ENCODE results near the gene LHFPL6. TPM values are rescaled to one million over a fixed set of nuclear protein-coding genes. Genes with fewer than 3 reads are reported as not detected.

The LHFPL6 gene
- total and polyA plus RNA-seq, 9 of the 15 experiments (the other 6 are each of a cell fraction or from before 2014, with no cell fraction given) = 0.18 TPM; not detected in 8

DNA sequence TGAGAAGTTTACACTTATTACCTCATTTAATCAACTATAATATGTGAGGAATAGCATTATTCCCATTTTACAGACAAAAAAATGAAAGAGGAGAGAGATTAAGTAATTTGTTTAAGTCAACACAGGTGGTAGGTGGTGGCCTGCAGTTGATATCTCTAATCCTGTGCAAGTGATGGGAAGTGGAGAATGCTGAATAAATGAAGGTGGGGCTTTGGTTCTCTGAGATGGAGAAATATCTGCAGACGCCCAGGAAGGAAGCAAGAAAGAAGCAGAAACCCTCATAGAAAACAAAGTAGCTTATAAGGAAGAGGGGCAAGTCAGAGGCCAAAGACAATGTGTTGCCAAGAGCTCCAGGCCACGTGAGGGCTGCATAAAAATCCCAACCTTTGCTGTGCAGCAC lies 290.4 kb downstream of the LHFPL6 start:
- TF ChIP-seq PRMT5 (CRISPR knock-in tag; IDR thresholded peaks at IDR 0.05) (no peak), RFX7 (CRISPR knock-in tag; IDR thresholded peaks at IDR 0.05) (no peak), MBD2 (IDR thresholded peaks at IDR 0.05; ENCODE audit: borderline replicate concordance, low read depth) (no peak), PHF20 (IDR thresholded peaks at IDR 0.05; ENCODE audit: partially characterized antibody) (no peak), BCL6 (CRISPR knock-in tag; IDR thresholded peaks at IDR 0.05) (no peak), RHOXF2B (CRISPR knock-in tag; conservative IDR thresholded peaks at IDR 0.05) (no peak), IRF2 (CRISPR knock-in tag; IDR thresholded peaks at IDR 0.05) (no peak)
- TF ChIP-seq, protein P1, sequence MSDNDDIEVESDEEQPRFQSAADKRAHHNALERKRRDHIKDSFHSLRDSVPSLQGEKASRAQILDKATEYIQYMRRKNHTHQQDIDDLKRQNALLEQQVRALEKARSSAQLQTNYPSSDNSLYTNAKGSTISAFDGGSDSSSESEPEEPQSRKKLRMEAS (CRISPR knock-in tag; IDR thresholded peaks at IDR 0.05) = no peak
- TF ChIP-seq, protein P2, sequence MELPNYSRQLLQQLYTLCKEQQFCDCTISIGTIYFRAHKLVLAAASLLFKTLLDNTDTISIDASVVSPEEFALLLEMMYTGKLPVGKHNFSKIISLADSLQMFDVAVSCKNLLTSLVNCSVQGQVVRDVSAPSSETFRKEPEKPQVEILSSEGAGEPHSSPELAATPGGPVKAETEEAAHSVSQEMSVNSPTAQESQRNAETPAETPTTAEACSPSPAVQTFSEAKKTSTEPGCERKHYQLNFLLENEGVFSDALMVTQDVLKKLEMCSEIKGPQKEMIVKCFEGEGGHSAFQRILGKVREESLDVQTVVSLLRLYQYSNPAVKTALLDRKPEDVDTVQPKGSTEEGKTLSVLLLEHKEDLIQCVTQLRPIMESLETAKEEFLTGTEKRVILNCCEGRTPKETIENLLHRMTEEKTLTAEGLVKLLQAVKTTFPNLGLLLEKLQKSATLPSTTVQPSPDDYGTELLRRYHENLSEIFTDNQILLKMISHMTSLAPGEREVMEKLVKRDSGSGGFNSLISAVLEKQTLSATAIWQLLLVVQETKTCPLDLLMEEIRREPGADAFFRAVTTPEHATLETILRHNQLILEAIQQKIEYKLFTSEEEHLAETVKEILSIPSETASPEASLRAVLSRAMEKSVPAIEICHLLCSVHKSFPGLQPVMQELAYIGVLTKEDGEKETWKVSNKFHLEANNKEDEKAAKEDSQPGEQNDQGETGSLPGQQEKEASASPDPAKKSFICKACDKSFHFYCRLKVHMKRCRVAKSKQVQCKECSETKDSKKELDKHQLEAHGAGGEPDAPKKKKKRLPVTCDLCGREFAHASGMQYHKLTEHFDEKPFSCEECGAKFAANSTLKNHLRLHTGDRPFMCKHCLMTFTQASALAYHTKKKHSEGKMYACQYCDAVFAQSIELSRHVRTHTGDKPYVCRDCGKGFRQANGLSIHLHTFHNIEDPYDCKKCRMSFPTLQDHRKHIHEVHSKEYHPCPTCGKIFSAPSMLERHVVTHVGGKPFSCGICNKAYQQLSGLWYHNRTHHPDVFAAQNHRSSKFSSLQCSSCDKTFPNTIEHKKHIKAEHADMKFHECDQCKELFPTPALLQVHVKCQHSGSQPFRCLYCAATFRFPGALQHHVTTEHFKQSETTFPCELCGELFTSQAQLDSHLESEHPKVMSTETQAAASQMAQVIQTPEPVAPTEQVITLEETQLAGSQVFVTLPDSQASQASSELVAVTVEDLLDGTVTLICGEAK (IDR thresholded peaks at IDR 0.05) = no peak
- TF ChIP-seq, protein P2 (CRISPR knock-in tag; IDR thresholded peaks at IDR 0.05) = no peak
- 0% methylated on average over 2 of the region's 2 CpGs for WGBS (ENCODE audit: insufficient coverage, low coverage, missing lambda C conversion rate)
- Histone ChIP-seq H3K36me3 (ENCODE audit: control insufficient read depth, insufficient read depth, low read length) (no peaks in the 10 kb centered on the region), H3K4me1 (replicated peaks in 1 of 2; ENCODE audit: control insufficient read depth in 2 of 2, insufficient read depth in 2 of 2, low read length in 2 of 2) (no peaks in the 10 kb centered on the region), H3K27ac (ENCODE audit: extremely low read depth, low read depth, low read length) (no peak overlapping the region), H2AFZ (ENCODE audit: low read depth, low read length) (no peak overlapping the region), H3K9me1 (ENCODE audit: control insufficient read depth, insufficient read depth, low read length) (no peaks in the 10 kb centered on the region), H3K9me3 (replicated peaks; ENCODE audit: control insufficient read depth, insufficient read depth, low read depth, low read length) (no peaks in the 10 kb centered on the region), H3K9ac (ENCODE audit: insufficient read depth in 1 of 2, low read depth in 2 of 2, low read length in 2 of 2) (no peak overlapping the region), H4K20me1 (replicated peaks; ENCODE audit: control insufficient read depth, insufficient read depth, low read length) (no peaks in the 10 kb centered on the region), H3K27me3 (ENCODE audit: control insufficient read depth in 2 of 2, insufficient read depth in 2 of 2, low read length in 2 of 2) (no peaks in the 10 kb centered on the region), H3K79me2 (ENCODE audit: control insufficient read depth, insufficient read depth, low read length) (no peaks in the 10 kb centered on the region), H3K4me2 (ENCODE audit: insufficient read depth, low read length) (no peak overlapping the region), H3K4me3 (no peak overlapping the region)
- CTCF ChIA-PET (ENCODE audit: low intra/inter-chr PET ratio) = no interaction called here
- DNase-seq (ENCODE audit: extremely low read depth in 1 of 4, low spot score in 3 of 4) (no peak), ATAC-seq (no peak), FAIRE-seq (no peak)
- in situ Hi-C loops (cut with MboI) (no loop called here), intact Hi-C loops (cut with micrococcal nuclease) (no loop called here)
- no TSS peak for BruUV-seq (replicated peaks)
- POLR2A ChIA-PET = no interaction called here
